AG09309 (cell line): ENCODE measurements around the gene RNF19B.

Experiments
- DNase-seq: peaks from one replicate; pipeline ENCODE4 v3.0.0-alpha.2; 2010; ENCODE audit warnings: low read depth
- H3K4me3 ChIP-seq: 2 replicates; pipeline ENCODE4 v1.5.1; 2011; ENCODE audit warnings: mild to moderate bottlenecking, low read depth, low read length, moderate library complexity; ENCODE audit not compliant: control insufficient read depth
- CTCF ChIP-seq: IDR thresholded peaks from 2 replicates; pipeline ENCODE4 v1.5.1; 2011; ENCODE audit warnings: mild to moderate bottlenecking, low read depth, low read length, inconsistent platforms; ENCODE audit not compliant: insufficient read depth, control insufficient read depth; ENCODE audit errors: missing control alignments

The RNF19B gene

GRCh38 chr1:32899586-32900296 is 64.9 kb downstream of the RNF19B start:
- DNase-seq: no peak
- H3K4me3 ChIP-seq: no peak overlapping the region
- TF ChIP-seq CTCF: no peak

GRCh38 chr1:32898958-32899357 is 65.7 kb downstream of the RNF19B start:
- DNase-seq: no peak
- TF ChIP-seq CTCF: no peak
- no peak overlapping the region for H3K4me3 ChIP-seq

GRCh38 chr1:32898056-32898455 is 66.6 kb downstream of the RNF19B start:
- TF ChIP-seq CTCF: no peak
- H3K4me3 ChIP-seq: no peak overlapping the region
- DNase-seq: no peak

GRCh38 chr1:32897082-32898049 is 67.2 kb downstream of the RNF19B start:
- DNase-seq: no peak
- no peak overlapping the region for H3K4me3 ChIP-seq
- TF ChIP-seq CTCF: no peak

GRCh38 chr1:32896451-32896850 is 68.2 kb downstream of the RNF19B start:
- H3K4me3 ChIP-seq: no peak overlapping the region
- TF ChIP-seq CTCF: no peak
- no peak for DNase-seq

- no peak for TF ChIP-seq CTCF
- no peak for DNase-seq
- no peak overlapping the region for H3K4me3 ChIP-seq
Measured at GRCh38 chr1:32895325-32896215, 69.0 kb downstream of the RNF19B start.
